Measurements from ENCODE around the gene PNMT. TPM values are rescaled to one million over a fixed set of nuclear protein-coding genes. Genes with fewer than 3 reads are reported as not detected.

PNMT gene
- polyA plus RNA-seq, 3 donors = 1.3 to 2.8 (median 2.4) TPM

DNA sequence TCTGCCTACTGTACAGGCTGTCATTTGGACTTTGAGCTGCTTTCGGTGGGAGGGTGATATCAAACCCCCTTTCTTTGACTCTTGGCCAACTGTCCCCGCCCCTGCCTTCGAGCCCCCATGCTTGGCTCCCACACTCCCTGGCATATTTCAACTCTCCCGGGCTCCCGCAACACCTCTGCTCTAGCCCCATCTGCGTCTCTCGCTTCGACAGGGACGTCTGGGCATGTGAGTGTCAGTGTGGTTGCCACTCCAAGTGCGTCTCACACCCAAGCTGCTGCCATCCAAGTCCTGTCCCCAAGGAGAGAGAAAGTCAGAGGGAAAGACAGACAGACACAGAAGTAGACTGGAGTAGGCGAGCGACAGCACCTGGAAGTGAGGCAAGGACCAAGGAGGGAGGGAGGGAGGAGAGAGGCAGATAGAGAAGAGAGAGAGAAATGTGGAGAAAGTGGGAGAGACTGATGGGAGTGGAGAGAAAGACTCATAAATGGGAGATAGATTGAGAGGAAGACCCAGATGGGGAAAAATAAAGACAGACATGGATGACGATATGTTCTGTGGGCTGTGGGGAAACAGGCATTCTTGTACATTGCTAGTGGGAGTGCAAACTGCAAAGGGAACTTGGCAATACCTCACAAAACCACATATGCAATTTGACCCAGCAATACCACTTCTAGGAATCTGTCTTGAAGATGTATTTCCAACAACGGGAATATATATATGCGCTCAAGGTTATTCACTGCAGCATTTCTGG is 19.5 kb upstream of the PNMT start:
- no peak for DNase-seq (ENCODE audit: extremely low read depth in 1 of 11, low read depth in 9 of 11, low spot score in 4 of 11)

DNA sequence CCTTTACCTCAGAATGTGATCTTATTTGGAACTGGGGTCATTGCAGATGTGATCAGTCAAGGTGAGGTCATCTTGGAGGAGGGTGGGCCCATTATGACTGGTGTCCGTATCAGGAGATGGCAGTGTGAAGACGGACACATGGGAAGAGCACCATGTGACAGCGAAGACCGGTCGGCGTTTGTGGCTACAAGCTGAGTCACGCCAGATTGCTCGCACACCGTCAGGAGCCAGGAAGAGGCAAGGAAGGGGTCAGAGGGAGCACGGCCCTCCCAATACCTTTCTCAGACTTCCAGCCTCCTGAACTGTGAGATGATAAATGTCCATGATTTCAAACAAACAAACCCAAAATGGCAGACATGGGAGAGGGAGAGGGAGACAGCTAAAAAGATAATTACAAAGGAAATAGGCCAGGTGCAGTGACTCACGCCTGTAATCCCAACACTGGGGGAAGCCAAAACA is 18.1 kb upstream of the PNMT start:
- DNase-seq (ENCODE audit: extremely low read depth in 1 of 11, low read depth in 9 of 11, low spot score in 4 of 11) = no peak

DNA sequence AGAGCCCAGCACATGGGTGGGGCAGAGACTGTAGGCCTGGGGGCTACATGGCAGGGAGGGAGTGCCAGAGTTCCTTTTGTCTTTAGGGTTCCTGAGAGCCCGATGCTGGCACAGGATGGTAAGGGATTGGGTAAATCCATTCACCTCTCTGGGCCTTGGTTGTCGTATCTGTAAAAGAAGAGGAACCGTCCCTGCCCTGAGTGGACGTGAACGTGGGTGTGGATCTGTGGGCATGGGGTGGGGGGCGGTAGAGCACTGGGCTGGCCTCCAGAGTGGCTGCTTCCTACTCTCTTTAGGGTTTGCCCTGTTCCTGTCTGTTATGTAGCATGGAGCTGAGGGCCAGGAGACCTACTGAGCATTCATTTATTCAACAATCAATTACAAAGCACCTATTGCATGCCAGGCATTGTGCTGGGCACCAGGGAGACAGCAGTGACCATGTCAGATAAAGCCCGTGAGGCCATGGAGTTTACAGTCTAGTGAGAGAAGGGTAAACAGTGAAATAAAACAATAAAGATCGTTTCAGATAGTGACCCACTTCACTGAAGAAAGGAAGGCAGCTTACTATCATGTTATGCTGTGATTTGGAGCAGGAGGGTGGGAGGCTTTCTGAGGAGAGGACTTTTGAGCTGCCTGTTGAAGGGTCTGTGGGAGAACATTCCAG is 16.2 kb upstream of the PNMT start:
- no peak for DNase-seq (ENCODE audit: extremely low read depth in 1 of 11, low read depth in 9 of 11, low spot score in 4 of 11)

DNA sequence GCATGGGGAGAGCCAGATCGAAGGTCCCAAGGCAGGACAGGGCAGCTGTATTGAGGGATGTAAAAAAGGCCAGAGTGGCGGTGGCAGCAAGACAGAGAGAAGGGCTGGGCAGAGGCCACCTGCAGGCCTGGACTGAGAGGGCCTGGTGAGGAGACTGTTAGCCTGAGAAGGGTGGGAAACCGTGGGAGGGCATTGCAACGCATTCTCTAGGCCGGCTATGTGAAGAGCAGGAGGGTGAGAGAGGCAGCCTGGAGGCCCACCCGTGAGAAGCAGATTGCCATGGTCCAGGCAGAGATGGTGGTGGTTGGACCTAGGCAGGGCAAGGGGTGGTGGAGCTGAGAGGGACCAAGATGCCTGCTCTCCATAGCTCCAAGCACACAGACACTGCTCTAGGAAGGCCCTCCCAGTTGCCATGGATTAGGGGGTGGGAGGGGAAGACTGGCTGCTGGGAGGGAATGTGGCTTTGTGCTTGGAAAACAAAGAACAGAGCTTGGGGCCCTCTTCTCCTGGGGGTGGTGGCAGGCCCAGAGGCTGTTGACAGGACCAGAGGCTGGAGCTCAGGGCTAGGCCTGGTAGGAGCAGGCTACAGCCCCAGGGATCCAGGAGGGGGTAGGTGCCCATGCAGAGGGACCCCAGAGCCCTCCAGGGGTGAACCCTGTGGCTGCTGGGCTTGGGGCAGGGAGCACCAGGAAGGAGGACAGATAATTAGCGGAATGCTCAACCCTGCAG is 15.5 kb upstream of the PNMT start:
- DNase-seq (ENCODE audit: extremely low read depth in 1 of 11, low read depth in 9 of 11, low spot score in 4 of 11) = no peak

DNA sequence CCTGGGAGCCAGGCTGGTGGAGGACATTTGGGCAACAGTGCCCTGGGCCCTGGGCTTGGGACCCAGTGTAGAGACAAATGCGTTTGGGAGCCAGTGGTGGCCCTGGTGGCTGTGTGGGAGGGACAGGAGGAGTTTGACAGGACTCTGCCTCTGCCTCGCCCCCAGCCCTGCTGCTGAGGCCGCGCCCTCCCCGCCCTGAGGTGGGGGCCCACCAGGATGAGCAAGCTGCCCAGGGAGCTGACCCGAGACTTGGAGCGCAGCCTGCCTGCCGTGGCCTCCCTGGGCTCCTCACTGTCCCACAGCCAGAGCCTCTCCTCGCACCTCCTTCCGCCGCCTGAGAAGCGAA is 15.0 kb upstream of the PNMT start:
- no peak for DNase-seq (ENCODE audit: extremely low read depth in 1 of 11, low read depth in 9 of 11, low spot score in 4 of 11)

DNA sequence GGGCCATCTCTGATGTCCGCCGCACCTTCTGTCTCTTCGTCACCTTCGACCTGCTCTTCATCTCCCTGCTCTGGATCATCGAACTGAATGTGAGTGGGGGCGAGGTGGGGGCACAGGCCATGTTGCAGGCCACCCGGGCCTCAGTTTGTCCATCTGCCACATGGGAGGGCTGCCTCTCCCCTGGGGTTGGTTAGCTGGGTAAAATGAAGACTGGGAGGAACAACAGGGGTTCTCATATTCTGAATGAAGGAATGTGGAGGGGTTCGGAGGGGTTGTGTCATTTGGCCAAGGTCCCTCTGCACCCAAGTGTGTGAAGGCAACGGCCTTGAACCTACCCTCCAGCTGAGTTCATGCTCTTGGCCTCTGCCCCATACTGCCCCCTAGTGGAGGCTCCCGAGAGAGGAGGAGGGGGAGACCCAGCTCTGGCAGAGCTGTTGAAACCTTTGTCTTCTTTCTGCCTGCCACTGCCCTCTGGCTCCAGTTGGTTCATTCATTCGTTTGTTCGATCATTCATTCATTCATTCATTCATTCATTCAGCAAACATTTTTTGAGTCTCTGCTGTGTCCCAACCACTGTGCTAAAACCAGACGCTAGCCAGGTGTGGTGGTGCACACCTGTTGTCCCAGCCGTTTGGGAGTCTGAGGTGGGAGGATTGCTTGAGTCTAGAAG is 14.5 kb upstream of the PNMT start:
- no peak for DNase-seq (ENCODE audit: extremely low read depth in 1 of 11, low read depth in 9 of 11, low spot score in 4 of 11)

DNA sequence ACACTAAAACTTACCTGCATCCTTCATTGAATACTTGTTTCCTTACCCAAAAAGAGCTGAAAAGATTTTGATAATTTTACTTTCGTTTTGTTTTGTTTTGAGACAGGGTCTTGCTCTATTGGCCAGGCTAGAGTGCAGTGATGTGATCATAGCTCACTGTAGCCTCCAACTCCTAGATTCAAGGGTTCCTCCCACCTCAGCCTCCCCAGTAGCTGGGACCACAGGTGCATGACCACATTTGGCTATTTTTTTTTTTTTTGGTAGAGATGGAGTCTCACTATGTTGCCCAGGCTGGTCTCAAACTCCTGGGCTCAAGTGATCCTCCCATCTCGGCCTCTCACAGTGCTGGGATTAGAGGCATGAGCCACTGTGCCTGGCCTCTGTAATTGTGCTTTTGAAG is 13.1 kb upstream of the PNMT start:
- no peak for DNase-seq (ENCODE audit: extremely low read depth in 1 of 11, low read depth in 9 of 11, low spot score in 4 of 11)

DNA sequence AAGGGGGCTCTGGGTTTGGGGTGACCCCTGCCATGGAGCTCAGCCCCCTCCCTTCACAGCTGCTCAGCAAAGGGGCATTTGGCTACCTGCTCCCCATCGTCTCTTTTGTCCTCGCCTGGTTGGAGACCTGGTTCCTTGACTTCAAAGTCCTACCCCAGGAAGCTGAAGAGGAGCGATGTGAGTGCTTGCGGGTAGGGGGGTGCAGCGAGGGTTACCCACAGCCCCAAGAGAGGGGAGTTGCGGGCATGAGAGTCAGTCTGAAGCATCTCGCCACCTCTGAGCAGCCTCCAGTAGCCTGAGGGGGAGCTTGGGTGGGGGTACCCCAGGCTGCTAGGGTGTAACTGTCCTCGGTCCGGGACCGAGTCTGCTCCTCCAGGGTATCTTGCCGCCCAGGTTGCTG is 9.9 kb upstream of the PNMT start:
- DNase-seq (ENCODE audit: extremely low read depth in 1 of 11, low read depth in 9 of 11, low spot score in 4 of 11) = no peak

DNA sequence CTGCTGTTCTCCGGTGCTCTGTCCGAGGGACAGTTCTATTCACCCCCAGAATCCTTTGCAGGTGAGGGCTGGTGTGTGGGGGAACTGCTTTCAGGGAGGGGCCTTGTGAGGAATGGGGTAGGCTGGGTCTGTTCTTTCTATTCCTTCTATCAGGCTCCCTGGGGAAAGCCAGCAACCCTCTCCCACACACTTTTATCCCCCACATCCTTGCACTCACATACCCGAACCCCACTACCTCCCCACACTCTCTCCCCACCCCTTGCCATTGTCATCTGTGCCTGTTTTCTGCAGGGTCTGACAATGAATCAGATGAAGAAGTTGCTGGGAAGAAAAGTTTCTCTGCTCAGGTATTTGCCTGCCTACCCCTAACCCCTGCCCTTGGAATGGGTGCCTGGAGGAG is 9.5 kb upstream of the PNMT start:
- no peak for DNase-seq (ENCODE audit: extremely low read depth in 1 of 11, low read depth in 9 of 11, low spot score in 4 of 11)

DNA sequence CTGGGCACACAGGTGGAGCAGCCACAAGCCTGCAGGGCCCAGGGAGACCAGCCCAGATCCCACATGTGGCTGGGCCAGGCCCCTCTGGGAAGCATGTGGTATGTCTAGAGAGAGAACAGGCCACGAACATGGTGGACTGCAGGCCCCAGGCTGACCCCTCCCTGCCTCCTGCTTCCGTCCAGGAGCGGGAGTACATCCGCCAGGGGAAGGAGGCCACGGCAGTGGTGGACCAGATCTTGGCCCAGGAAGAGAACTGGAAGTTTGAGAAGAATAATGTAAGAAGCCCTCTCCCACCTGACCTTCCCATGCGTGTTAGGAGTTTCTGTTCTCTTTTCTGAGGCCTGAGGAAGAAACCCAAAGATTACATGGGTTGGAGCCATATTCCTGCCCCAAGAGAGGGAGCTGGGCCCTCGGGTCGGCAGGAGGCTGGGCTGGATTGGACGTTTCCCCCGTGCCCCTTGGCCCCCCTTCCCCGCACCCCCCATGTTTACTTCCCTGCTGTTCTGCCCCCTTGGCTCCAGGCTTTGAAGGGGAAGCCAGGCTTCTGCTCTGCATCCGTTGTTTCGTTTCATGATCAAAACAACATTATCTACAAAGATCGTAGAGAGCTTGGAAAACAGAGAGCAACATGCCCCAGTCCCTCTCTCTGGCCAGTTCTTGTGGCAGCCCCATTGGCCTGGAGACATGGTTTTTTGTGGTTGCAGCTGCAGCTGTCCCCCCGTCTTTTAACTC is 8.8 kb upstream of the PNMT start:
- DNase-seq (ENCODE audit: extremely low read depth in 1 of 11, low read depth in 9 of 11, low spot score in 4 of 11) = no peak

DNA sequence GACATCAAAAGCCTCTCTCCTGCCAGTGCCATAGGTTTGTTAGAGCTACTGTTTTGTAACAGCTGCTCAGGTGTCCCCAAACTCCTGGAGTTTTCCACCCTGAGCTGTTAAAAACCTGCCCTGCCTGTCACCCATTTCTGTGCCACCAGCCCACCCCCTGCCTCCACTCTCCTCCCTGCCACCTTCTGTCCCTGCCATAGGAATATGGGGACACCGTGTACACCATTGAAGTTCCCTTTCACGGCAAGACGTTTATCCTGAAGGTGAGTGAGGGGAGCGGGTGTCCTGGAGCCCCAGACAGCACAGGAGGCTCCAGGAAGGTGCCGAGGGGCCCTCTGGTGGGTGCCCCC is 8.3 kb upstream of the PNMT start:
- no peak for DNase-seq (ENCODE audit: extremely low read depth in 1 of 11, low read depth in 9 of 11, low spot score in 4 of 11)

DNA sequence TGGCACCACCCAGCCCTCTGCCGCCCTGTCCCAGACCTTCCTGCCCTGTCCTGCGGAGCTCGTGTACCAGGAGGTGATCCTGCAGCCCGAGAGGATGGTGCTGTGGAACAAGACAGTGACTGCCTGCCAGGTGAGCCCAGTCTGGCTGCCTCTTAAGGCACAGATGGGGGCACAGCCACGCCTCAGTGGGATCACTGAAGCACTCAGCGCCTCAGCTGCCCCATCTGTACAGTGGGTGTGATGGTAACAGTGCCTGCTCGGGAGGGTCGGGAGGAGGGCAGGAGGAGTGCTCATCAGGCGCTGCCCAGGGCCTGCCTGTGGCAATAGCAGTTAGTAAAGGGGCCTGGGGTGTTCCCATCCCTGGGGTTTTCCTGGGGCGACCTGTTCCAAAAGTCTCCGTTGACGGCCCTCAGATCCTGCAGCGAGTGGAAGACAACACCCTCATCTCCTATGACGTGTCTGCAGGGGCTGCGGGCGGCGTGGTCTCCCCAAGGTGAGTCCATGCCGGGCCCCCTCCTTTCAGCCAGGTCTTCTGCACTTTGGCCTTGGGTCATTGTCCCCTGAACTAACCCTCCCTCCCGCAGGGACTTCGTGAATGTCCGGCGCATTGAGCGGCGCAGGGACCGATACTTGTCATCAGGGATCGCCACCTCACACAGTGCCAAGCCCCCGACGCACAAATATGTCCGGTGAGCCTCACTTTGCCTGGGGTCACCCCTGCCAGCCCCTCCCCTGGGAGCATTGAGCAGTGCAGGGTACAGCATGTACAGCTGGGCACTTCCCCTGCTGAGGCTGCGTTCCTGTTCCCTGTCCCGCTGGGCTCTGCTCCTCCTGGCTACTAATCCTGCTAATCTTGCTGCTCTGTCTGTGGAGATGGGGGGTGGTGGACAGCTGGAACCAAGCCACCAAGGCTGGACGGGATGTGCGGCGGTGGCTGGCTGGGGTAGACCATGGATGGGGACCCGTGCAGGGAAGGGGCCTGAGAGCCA is 7.6 kb upstream of the PNMT start:
- DNase-seq (ENCODE audit: extremely low read depth in 1 of 11, low read depth in 9 of 11, low spot score in 4 of 11) = no peak

DNA sequence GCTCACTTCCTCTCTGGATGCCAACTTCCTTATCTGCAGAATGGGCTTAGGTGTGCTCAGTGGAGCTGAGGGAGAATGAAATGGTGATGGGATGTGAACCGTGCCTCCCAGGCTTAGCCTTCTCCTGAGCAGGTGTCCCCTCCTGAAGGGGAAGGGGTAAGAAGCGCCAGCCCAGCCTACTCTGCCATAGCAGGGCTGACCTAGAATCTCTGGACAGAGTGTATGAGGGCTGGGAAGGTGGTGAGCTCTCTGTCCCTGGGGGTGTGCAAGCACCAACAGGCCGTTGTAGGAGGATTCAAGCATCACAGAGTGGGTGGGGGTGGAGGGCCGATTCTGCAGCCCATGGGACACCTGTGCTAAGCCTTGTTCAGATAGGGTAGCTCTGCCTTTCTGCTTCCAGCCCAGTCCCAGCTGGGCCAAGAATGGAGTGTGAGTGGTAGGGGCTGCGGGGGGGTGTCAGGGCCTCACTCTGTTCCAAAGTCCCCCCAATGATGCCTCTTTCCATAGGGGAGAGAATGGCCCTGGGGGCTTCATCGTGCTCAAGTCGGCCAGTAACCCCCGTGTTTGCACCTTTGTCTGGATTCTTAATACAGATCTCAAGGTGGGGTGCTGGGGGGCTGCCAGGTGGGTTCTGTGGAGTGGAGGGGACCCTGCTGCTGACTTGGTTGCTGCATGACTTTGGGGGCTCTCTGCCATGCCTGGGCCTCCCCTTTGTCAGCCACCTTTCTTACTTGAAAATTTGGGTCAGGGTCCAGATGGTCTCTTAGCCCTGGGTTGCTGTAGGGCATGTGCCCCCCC is 6.3 kb upstream of the PNMT start:
- DNase-seq (ENCODE audit: extremely low read depth in 1 of 11, low read depth in 9 of 11, low spot score in 4 of 11) = no peak

DNA sequence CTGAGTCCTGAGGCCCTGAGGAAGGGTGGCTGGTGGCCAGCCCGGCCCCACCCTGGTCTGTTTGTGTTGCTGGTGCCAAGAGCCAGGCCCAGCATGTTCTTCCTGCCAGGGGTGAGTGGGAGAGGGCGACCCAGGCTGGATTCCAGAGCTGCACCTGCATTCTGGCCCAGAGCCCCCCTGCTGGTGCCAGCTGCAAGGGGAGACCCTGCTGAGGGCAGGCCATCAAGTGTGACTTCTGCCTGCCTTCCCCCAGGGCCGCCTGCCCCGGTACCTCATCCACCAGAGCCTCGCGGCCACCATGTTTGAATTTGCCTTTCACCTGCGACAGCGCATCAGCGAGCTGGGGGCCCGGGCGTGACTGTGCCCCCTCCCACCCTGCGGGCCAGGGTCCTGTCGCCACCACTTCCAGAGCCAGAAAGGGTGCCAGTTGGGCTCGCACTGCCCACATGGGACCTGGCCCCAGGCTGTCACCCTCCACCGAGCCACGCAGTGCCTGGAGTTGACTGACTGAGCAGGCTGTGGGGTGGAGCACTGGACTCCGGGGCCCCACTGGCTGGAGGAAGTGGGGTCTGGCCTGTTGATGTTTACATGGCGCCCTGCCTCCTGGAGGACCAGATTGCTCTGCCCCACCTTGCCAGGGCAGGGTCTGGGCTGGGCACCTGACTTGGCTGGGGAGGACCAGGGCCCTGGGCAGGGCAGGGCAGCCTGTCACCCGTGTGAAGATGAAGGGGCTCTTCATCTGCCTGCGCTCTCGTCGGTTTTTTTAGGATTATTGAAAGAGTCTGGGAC is 5.5 kb upstream of the PNMT start:
- DNase-seq (ENCODE audit: extremely low read depth in 1 of 11, low read depth in 9 of 11, low spot score in 4 of 11) = no peak

DNA sequence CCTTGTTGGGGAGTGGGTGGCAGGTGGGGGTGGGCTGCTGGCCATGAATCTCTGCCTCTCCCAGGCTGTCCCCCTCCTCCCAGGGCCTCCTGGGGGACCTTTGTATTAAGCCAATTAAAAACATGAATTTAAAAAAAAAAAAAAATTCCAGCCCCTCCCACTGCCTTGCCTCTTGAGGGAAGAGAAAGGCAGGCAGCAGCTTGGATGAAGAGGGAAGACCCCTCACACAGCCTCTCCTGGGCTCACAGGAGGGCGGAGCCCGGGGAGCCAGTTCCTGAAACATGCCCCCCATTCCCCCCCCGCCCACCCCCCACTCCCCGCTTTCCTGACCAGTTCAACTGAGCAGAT is 4.9 kb upstream of the PNMT start:
- no peak for DNase-seq (ENCODE audit: extremely low read depth in 1 of 11, low read depth in 9 of 11, low spot score in 4 of 11)

DNA sequence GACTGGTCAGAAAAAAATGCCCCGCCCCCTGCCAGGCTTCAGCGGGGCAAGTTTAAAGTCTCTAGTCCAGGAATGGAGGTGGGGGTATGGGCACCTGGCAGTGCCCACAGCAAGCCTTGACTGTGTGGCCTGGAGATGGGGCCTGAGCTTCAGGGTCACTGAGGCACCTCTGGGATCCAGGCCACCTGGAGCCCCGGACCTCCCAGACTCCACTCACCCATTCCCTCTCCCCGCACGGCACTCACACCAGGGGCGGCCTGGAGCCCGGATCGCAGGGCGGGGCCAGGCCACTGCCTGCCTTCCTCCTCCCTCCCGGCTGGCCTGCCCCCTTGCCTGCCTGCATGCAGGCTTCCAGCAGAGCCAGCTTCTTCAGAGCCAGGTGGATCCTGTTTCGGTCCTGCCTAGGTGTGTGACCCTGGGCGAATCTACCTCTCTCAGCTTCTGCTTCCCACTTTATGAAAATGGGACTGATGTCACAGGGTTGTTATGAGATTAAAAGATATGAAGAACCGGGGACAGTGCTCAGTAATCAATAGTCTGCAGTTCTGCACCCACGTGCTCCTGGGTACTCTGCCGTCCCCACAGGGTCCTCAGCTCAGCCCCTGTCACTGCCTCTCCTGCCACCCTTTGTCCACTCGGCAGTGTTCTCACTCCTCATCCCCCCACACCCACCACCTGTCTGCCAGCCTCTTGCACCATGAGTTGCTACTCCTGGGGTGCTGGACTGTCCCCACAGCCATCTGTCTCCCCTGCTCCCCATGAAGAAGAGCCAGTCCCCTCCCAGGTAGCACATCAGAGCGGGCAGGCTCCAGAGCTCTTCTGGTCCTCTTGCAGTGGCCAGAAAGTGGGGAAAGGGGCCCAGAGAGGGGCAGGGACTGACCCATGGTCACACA is 4.3 kb upstream of the PNMT start:
- no peak for DNase-seq (ENCODE audit: extremely low read depth in 1 of 11, low read depth in 9 of 11, low spot score in 4 of 11)
